ENCODE data around the gene ZNF138.

DNA sequence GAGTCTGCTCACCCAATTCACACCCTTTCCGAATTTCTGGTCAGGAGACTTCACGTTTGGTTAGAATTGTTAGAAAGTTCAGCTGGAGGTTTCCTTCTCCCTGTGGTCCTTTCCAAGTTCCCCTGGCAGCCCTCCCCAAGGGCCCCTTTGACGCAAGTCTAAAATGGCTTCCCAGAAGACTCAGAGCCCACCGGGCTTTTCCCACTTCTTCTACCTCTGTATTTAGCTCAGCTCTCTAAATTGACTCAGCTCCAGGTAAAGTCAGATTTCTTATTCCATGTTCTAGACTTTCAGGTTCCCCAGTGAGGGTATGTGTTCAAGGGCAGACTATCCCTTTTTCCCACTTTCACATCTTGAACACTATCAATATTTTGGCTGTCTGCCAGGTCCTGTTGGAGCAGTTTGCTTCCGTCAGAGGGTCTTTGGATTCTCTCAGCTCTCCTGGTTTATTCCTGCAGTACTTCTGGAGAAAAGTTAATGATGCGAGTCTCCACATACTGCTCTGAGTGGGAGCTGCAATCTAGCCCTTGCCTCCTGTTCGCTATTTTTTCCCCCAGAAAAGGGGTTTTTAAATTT, 55.8 kb downstream of the ZNF138 start:
- TF ChIP-seq GATA3 (IDR thresholded peaks at IDR 0.05; ENCODE audit: low read depth, low read length): no peak
- TF ChIP-seq GATA2 (IDR thresholded peaks at IDR 0.05; ENCODE audit: low read depth, low read length): no peak
